ENCODE results near the gene POLR3F.

- TF ChIP-seq CTCF (IDR thresholded peaks at IDR 0.05; ENCODE audit: insufficient read depth, low read length, poor library complexity, severe bottlenecking) (no peak), EZH2phosphoT487 (conservative IDR thresholded peaks at IDR 0.05; ENCODE audit: low read length) (no peak)
Measured at GRCh38 chr20:18523066-18523465, 55.9 kb downstream of the POLR3F start.
